ENCODE results near the gene CYFIP1.

CYFIP1 gene

GRCh38 chr15:22887157-22887951, 92.8 kb downstream of the CYFIP1 start:
- DNase-seq: no peak

- no peak for DNase-seq
Measured at GRCh38 chr15:22885120-22885519, 95.0 kb downstream of the CYFIP1 start.

- no peak for DNase-seq
Measured at GRCh38 chr15:22884344-22884743, 95.8 kb downstream of the CYFIP1 start.

GRCh38 chr15:22883196-22883595, 97.0 kb downstream of the CYFIP1 start:
- DNase-seq: no peak

GRCh38 chr15:22881739-22882440, 98.3 kb downstream of the CYFIP1 start:
- no peak for DNase-seq

GRCh38 chr15:22880981-22881738, 99.0 kb downstream of the CYFIP1 start:
- no peak for DNase-seq

- DNase-seq: no peak
Measured at GRCh38 chr15:22880068-22880980, 99.8 kb downstream of the CYFIP1 start.

- no peak for DNase-seq
Measured at GRCh38 chr15:22878103-22878502, 102.1 kb downstream of the CYFIP1 start.

GRCh38 chr15:22877607-22878006, 102.6 kb downstream of the CYFIP1 start:
- no peak for DNase-seq

GRCh38 chr15:22877117-22877516, 103.1 kb downstream of the CYFIP1 start:
- no peak for DNase-seq

- no peak for DNase-seq
Measured at GRCh38 chr15:22874966-22875365, 105.2 kb downstream of the CYFIP1 start.

- no peak for DNase-seq
Measured at GRCh38 chr15:22874256-22874655, 105.9 kb downstream of the CYFIP1 start.

- DNase-seq: no peak
Measured at GRCh38 chr15:22873841-22874240, 106.3 kb downstream of the CYFIP1 start.

- no peak for DNase-seq
Measured at GRCh38 chr15:22872936-22873701, 107.0 kb downstream of the CYFIP1 start.

- DNase-seq: no peak
Measured at GRCh38 chr15:22871481-22872086, 108.6 kb downstream of the CYFIP1 start.

GRCh38 chr15:22870865-22871264, 109.3 kb downstream of the CYFIP1 start:
- no peak for DNase-seq

GRCh38 chr15:22869856-22870255, 110.3 kb downstream of the CYFIP1 start:
- no peak for DNase-seq

- DNase-seq: no peak
Measured at GRCh38 chr15:22868928-22869327, 111.2 kb downstream of the CYFIP1 start.

GRCh38 chr15:22868495-22868894, 111.7 kb downstream of the CYFIP1 start:
- no peak for DNase-seq

- DNase-seq: no peak
Measured at GRCh38 chr15:22867886-22868285, 112.3 kb downstream of the CYFIP1 start.

- no peak for DNase-seq
Measured at GRCh38 chr15:22866079-22866478, 114.1 kb downstream of the CYFIP1 start.

Data from activated CD4-positive, alpha-beta T cell treated with anti-CD3 and anti-CD28 coated beads for 1 hour (primary cell).